Transverse colon (tissue), 4 donors: Measurements from ENCODE around the gene SHROOM3. TPM values are rescaled to one million over a fixed set of nuclear protein-coding genes. Genes with fewer than 3 reads are reported as not detected.

Experiments used
- DNase-seq: peaks from one replicate; pipeline ENCODE4 v3.0.0-alpha.2; 2019
- H3K27ac ChIP-seq, 4 donors: fragments of 200-600 bp; sonication (generic); 2 replicates each; pipeline ENCODE4 v1.5.1; 2016 to 2018; ENCODE audit warnings: inconsistent platforms in 4 of 4
- H3K27me3 ChIP-seq: fragments of 200-600 bp; sonication (generic); 2 replicates; pipeline ENCODE4 v1.5.1; 2017; ENCODE audit warnings: inconsistent platforms
- H3K36me3 ChIP-seq, 4 donors: fragments of 200-600 bp; sonication (generic); 2 replicates each; pipeline ENCODE4 v1.5.1; 2017 to 2019; ENCODE audit warnings: inconsistent platforms in 4 of 4
- H3K4me1 ChIP-seq, 4 donors: fragments of 200-600 bp; sonication (generic); 2 replicates each; pipeline ENCODE4 v1.5.1; 2017 to 2020; ENCODE audit warnings: inconsistent platforms in 4 of 4
- H3K4me3 ChIP-seq, 4 donors: fragments of 200-600 bp; sonication (generic); 1 replicate in 1 of 4; 2 replicates in 3 of 4; pipeline versions ENCODE4 v1.5.1 to v1.6.1; 2017 to 2019; ENCODE audit warnings: inconsistent platforms in 4 of 4
- H3K9me3 ChIP-seq, 2 donors: fragments of 200-600 bp; sonication (generic); 2 replicates each; pipeline ENCODE4 v1.5.1; 2017 to 2019; ENCODE audit warnings: inconsistent platforms in 2 of 2
- CTCF ChIP-seq, 5 experiments: fragments of 200-600 bp in 3 of 5; fragments of 450-650 bp in 2 of 5; sonication (generic) in 3 of 5; IDR thresholded peaks; 1 replicate in 2 of 5; 2 replicates in 3 of 5; pipeline ENCODE4 v1.5.1; 2016 to 2017; ENCODE audit warnings: antibody characterized with exemption in 5 of 5, inconsistent platforms in 3 of 5, mild to moderate bottlenecking in 2 of 5, moderate library complexity in 1 of 5
- EP300 ChIP-seq: sonication (generic); formaldehyde crosslinking; IDR thresholded peaks from one replicate; pipeline ENCODE4 v1.6.1; 2017; ENCODE audit warnings: antibody characterized with exemption, low read depth
- POLR2A ChIP-seq: fragments of 450-650 bp; IDR thresholded peaks from one replicate; pipeline ENCODE4 v1.6.1; 2016; ENCODE audit warnings: antibody characterized with exemption, mild to moderate bottlenecking, moderate library complexity
- POLR2AphosphoS5 ChIP-seq, 3 donors: sonication (generic); formaldehyde crosslinking; IDR thresholded peaks; one replicate each; pipeline ENCODE4 v1.6.1; 2016; ENCODE audit warnings: antibody characterized with exemption in 3 of 3
- WGBS, 2 donors: methylation state at CpG; one replicate each; pipeline ENCODE4 v1.1.5; 2018; ENCODE audit warnings: low coverage in 1 of 2; 5-methylcytosine and 5-hydroxymethylcytosine counted together
- in situ Hi-C, 4 donors: fragments of 200-750 bp; cut with MboI; loops; one replicate each; pipeline versions ENCODE4 v1.15.0 to v1.15.1; 2017; ENCODE audit warnings: low sequenced_read_pairs in 3 of 4, low pct_ligation_motif_present in 1 of 4, low pct_unique_long_range_greater_than_20kb in 1 of 4
- intact Hi-C: fragments of 100-400 bp; cut with DNase I; formaldehyde crosslinking; loops from one replicate; pipeline ENCODE4 v1.15.1; 2023; ENCODE audit warnings: low total_unique reads
- total RNA-seq, 4 donors: library from RNA; depleted of rRNA; stranded (reverse); fragments of >200 nt; gene quantifications; one replicate each; pipeline ENCODE4 v1.1.0, GENCODE V29; 2016

SHROOM3 gene
- total RNA-seq, 4 donors from 2014 or later = 182 to 456 (median 437) TPM

GRCh38 chr4:76596713-76597112 lies 161.7 kb downstream of the SHROOM3 start:
- in situ Hi-C loops = no loop called here
- Histone ChIP-seq H3K4me1 (peaks cover 3 to 62% (median 40%) of the 10 kb centered on the region in 4 donors), H3K27ac (peak overlapping the region in 1 of 4 donors; percentile 70)

GRCh38 chr4:76597423-76597979 lies 162.5 kb downstream of the SHROOM3 start:
- intact Hi-C loops = no loop called here
- WGBS, 2 donors = 69 to 75% methylated on average over 5 of the region's 5 CpGs
- in situ Hi-C loops = no loop called here

More at GRCh38 chr4:76596713-76597112, 161.7 kb downstream of the SHROOM3 start:
- no peak overlapping the region for H3K4me3 ChIP-seq
- intact Hi-C loops = no loop called here
- H3K27me3 ChIP-seq = no peaks in the 10 kb centered on the region
- no peaks in the 10 kb centered on the region for H3K9me3 ChIP-seq
- DNase-seq = peak; percentile 39
- H3K36me3 ChIP-seq = no peaks in the 10 kb centered on the region
- no peak for TF ChIP-seq CTCF (IDR thresholded peaks at IDR 0.05)
- TF ChIP-seq POLR2AphosphoS5 (IDR thresholded peaks at IDR 0.05) = no peak
- TF ChIP-seq POLR2A = no peak
- no peak for TF ChIP-seq EP300
- WGBS, 2 donors = 52 to 60% methylated on average over 1 to 5 of the region's 5 CpGs

DNA sequence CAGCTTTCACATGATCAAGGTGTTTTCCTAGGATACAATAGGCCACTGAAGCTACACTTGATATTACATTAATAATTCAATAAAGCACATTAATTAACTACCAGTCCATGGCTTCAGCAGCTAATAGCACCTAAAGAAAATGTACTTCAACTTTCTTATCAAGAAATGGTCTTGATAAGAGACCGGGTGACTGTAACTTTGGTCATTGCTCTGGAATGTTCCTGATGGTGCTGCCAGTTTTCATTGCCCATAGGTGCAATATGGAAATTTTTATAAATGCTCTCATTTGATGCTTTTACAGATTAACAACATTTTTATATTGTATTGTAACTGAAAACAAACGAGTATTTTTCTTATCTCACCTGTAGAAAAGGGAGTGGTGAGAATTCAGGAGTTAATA lies 165.4 kb downstream of the SHROOM3 start:
- H3K27me3 ChIP-seq = no peaks in the 10 kb centered on the region
- TF ChIP-seq POLR2A (no peak), EP300 (no peak), CTCF (IDR thresholded peaks at IDR 0.05) (no peak), POLR2AphosphoS5 (IDR thresholded peaks at IDR 0.05) (no peak)
- no peaks in the 10 kb centered on the region for H3K36me3 ChIP-seq
- no peak overlapping the region for H3K4me3 ChIP-seq
- intact Hi-C loops (no loop called here), in situ Hi-C loops (no loop called here)
- peaks cover 3 to 43% (median 30%) of the 10 kb centered on the region in 4 donors for H3K4me1 ChIP-seq
- DNase-seq = no peak
- peak overlapping the region; percentile 62 to 70 (median 66) for H3K27ac ChIP-seq
- WGBS, 2 donors = 50 to 55% methylated on average over 2 of the region's 2 CpGs
- H3K9me3 ChIP-seq = no peaks in the 10 kb centered on the region

More at GRCh38 chr4:76597423-76597979, 162.5 kb downstream of the SHROOM3 start:
- H3K9me3 ChIP-seq = no peaks in the 10 kb centered on the region
- TF ChIP-seq POLR2AphosphoS5 (IDR thresholded peaks at IDR 0.05) (no peak), EP300 (no peak), POLR2A (no peak), CTCF (IDR thresholded peaks at IDR 0.05) (no peak)
- DNase-seq = no peak
- peaks cover 3 to 67% (median 44%) of the 10 kb centered on the region in 4 donors for H3K4me1 ChIP-seq
- H3K4me3 ChIP-seq = no peak overlapping the region
- H3K36me3 ChIP-seq = no peaks in the 10 kb centered on the region
- H3K27ac ChIP-seq = no peak overlapping the region
- no peaks in the 10 kb centered on the region for H3K27me3 ChIP-seq

GRCh38 chr4:76601791-76602190 lies 166.8 kb downstream of the SHROOM3 start:
- no peaks in the 10 kb centered on the region for H3K9me3 ChIP-seq
- H3K4me1 ChIP-seq = peaks cover 0 to 45% (median 27%) of the 10 kb centered on the region in 4 donors
- in situ Hi-C loops = no loop called here
- peak overlapping the region; percentile 62 to 66 (median 66) for H3K27ac ChIP-seq
- H3K27me3 ChIP-seq = no peaks in the 10 kb centered on the region
- H3K4me3 ChIP-seq = no peak overlapping the region
- H3K36me3 ChIP-seq = no peaks in the 10 kb centered on the region
- TF ChIP-seq EP300 (no peak), CTCF (IDR thresholded peaks at IDR 0.05) (no peak), POLR2A (no peak), POLR2AphosphoS5 (IDR thresholded peaks at IDR 0.05) (no peak)
- WGBS, 2 donors = 40 to 42% methylated on average over 4 of the region's 4 CpGs
- no peak for DNase-seq
- intact Hi-C loops = no loop called here
